Stimulated activated CD8-positive, alpha-beta memory T cell treated with anti-CD3 and anti-CD28 coated beads, Interleukin-15, amount 100 ng/mL, for 48 hours (primary cell): Measurements from ENCODE around the gene GPD1L.
"Not testable (repeated sequence)": the region's sequence is repeated elsewhere in the genome, so short reads cannot be mapped to it uniquely, and the experiment has no call there.

Experiments used
- DNase-seq, 2 donors: peaks; one replicate each; pipeline ENCODE4 v3.0.0-alpha.2; 2020; ENCODE audit warnings: low read depth in 2 of 2

Gene GPD1L

DNA sequence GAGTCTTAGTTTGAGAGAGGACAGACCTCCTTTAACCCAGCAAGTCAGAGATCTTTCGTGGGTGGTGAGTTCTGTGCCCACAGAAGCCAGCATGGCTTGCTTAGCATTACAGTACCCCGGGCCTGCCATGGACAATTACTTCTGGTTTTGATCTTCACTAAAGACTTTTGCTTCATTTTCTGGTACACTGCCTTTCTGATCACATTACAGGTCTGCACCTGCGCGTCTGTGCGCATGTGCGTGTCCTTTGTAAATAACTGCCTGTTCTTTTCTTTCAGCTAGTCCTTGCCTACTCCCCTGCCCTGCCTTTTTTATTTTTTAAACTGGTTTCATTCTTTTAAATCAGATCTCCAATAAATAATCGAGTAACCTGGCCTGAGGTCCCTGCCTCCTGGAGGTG is 74.9 kb downstream of the GPD1L start:
- no peak for DNase-seq

DNA sequence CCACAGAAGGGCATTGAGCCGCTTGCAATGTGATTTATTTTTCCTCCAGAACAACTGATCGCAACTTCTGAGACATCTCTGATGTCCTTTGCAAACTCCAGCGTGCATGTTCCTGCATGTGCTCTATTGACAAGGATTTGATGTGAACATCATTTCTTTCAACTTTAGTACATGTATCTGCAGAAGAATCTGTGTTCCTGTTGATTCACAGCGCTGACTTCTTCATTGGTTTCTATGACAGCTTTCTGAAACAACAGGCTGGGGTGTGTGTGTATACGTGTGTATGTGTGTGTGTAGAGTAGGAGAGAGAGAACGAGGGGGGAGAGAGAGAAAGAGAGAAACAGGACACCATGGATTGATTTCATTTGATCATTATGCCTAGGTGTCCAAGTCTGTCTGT is 75.4 kb downstream of the GPD1L start:
- DNase-seq, result no peak

DNA sequence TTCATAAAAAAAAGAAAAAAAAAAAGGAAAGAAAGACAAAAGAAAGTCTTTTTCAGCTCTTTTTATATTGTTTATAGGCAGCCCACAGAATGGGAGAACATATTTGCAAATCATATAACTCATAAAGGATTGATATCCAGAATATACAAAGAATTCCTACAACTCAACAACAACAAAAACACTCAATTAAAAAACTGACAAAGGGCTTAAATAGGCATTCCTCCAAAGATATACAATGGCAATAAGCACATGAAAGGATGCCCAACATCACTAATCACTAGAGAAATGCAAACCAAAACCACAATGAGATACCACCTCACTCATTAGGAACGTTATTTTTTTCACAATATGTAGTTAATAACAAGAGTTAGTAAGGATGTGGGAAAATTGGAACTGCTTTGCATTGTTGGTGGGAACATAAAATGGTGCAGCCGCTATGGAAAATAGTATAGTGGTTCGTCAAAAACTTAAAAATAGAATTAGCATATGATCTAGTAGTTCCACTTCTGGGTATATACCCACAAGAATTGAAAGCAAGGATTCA is 77.8 kb downstream of the GPD1L start:
- no peak for DNase-seq

DNA sequence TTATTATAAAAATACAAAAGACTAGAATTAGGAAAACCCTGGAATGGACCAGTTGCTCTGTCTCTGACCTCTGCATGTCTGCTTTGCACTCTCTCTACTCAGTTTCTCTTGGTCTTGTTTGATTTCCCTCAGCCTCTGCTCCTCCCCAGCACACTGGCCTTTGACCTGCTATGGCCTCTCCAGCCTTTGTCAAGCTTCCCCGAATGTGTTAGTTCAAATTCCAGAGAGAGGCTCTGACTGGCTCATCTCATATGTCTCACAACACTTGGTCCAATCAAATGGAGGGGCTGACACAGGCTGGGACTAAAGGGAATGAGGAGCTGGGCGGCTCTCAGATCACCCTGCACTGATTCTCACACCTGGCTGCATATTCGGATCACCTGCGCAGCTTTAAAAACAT is 79.7 kb downstream of the GPD1L start:
- no peak for DNase-seq

DNA sequence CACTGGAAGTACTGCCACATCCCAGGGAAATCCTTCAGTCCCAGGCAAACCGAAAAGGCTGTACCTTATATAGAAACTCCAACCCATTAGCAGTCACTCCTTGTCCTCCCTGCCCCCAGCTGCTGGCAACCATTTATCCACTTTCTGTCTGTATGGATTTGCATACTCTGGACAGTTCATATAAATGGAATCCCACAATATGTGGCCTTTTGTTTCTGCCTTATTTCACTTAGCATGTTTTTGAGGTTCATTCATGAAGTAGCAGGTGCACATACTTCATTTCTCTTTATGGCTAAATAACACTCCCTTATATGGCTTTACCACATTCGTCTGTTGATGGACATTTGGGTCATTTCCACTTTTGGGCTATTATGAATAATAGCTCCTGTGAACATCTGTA is 80.5 kb downstream of the GPD1L start:
- DNase-seq, result no peak

DNA sequence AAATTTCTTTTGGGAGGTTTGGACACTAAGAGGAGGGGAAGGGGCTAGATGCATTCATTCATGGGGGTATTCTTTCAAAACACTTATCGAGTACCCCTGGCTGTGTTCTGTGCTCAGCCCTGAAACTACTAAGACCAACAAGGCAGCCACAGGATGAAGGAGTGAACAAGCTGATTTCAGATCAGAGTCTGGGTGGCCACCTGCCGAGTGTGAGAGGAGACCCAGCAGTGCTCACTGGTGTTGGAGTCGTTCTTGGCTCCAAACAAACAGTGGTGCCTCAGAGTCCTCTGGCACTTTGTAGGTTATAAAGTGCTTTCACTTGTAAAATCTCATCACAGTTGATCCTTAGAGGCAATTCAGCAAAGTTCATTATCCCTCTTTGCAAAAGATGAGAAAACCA is 83.3 kb downstream of the GPD1L start:
- DNase-seq, result no peak

DNA sequence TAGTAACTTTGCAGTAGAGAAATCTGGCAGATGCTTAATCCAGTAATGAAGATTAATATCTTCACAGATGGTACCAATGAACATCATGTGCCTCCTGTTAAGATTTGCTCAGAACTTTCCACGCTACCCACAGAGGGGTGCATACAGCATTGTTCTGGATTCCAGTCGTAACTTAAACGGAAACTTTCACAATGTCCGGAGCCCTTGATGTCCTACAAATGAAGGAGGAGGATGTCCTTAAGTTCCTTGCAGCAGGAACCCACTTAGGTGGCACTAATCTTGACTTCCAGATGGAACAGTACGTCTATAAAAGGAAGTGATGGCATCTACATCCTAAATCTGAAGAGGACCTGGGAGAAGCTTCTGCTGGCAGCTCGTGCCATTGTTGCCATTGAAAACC is 84.1 kb downstream of the GPD1L start:
- not testable (repeated sequence) for DNase-seq

DNA sequence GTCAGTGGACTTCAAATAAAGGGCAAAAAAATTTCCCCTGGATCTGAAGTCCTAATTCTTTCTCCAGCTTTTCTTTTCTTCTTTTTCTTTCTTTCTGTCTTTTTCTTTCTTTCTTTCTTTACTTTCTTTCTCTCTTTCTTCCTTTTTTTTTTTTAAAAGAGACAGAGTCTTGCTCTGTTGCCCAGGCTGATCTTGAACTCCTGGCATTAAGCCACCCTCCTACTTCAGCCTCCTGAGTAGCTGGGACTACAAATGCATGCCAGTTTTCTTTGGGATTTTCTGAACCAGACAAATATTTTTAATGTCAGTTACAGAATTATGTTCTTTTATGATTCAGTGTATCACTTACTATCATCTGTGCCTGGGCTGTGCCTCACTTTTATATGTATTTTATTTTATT is 86.7 kb downstream of the GPD1L start:
- no peak for DNase-seq

DNA sequence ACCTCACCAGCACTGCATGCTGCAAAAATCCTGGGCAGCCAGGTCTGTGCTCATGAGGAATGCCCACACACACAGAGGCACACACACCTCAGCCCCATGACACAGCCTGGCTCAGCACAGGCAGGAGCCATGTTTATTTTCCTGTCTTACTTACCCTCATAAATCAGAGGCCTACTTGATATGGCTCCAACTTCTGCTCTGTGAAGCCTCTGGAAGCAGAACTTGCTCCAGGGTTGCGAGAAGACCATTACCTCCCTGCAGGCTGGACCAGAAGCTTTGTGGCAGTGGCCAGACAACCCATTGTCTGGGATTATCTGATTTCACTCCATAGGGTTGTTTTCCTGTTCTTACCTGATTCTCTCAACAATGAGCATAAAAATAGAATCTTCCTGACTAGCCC is 88.2 kb downstream of the GPD1L start:
- no peak for DNase-seq

DNA sequence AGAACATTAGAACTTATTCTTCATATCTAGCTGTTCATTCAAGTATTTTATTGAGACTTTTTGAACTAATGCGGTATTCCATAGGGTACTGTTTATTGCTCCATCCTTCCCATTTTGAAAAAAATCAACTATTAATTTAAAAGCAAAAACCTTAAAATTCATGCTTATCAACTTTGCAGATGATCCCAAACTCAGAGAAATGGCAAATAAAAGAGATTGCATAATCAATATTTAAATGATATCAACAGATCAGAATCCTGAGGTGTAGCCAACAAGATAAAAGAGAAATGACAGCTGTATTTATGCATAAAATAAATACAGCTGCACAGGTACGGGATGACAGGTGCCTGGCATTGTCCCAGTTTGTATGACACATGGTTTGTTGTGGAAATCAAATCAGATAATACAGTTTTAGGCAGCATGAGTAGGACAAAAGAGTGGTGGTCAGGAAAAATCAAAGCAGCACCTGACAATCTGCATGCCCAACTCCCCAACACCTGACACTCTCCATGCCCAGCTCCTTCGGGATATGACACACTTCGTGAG is 89.6 kb downstream of the GPD1L start:
- no peak for DNase-seq

DNA sequence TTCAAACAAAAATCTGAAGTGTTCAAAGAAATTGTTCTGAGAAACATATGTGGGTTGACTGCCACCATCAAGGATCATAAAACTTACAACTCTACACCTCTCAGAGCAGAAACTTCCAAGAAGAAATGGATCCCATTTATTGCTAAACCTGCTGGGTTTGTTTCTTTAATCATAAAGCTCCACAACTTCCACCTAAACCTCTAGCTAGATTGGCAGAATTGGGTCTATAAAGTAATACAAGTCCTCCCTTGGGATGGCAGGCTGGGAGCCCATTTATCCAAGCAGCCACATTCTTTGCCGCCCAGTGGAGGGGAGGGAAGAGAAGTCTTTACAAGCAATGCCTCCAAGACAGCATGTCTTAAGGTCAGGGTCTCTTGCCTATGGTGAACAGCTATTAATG is 91.6 kb downstream of the GPD1L start:
- DNase-seq, result no peak

DNA sequence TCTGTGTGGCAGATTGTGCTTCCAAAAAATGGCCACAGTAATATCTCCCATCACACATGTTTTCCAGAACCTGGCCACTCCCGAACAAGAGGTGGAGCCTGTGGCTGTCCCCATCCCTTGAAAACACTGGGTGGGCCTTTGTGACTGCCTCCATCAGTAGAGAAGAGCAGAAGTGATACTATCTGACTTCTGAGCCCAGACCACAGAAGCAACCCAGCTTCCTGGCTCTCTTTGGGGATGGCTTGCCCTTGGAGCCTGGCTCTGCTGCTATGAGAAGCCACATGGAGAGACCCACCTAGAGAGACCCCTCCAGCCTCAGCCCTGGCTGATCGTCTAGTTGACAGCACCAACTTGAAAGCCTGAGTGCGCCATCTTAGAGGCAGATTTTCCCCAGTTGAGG is 92.3 kb downstream of the GPD1L start:
- no peak for DNase-seq

DNA sequence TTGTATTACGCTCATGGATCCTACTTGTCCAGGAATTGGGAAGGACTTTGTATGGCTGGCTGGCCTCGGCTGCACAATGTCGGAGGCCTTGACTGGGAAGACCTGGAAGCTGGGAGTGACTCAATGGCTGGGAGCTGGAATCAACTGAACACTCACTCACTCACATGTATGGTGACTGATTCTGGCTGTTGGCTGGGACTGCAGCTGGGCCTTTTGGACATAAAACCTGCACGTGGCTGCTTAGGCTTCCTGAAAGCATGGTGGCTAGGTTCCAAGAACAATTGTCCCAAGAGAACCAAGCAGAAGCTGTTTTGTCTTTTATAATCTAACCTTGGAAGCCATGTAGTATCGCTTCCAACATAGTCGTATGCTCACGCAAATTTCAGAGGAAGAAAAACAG is 94.1 kb downstream of the GPD1L start:
- DNase-seq, result no peak

DNA sequence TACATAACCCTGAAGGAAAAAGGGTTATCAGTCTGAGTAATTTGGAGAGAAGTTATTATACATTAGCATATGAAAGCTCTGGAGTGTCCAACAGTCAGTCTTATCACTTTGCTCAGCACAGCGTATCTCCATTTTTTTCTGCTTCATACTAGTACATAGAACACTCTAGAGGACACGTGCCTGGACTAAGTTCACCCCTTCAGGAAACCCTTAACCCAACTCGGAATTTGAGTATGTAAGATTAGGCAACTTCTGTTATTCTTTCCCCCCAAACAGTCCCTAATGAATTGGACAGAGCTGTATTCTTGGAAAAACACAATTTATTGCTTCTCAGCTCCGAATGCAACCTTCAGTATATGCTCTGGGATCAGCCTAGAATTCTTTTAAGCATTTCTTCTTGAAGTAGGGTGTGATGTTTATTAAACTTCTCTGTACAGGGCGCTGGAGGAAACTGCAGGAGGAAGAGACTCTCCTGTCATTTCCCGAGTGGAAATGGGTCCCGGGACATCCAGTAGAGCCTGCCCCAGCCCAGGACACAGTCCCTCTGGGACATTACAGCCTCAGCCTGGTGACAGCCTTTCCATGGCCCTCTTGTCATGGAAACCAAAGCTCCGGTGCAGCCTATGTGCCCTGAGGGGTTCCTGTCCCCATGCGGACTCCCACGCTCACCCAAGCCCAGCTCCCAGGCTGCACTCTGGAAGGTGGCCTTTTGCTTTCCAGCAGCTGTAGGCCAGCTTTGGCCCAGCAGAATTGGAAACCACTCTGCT is 94.8 kb downstream of the GPD1L start:
- DNase-seq, result no peak

DNA sequence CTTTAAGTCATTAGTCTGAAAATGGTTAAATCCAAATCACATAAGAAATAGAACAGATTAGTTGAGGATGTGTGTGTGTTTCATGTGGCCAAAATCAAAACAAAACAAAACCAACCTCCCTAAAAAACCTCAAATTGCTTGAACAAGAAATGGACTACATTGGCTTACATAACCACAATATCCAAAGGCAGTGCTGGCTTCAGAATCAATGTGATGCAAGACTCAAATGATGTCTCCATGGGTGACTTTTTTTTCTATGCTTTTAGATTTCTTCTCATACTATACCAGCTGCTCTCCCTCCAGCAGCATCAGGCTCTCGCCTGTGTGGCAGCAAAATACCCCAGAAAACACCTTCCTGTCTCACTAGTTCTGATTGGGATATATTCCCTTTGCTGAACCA is 96.1 kb downstream of the GPD1L start:
- no peak for DNase-seq

DNA sequence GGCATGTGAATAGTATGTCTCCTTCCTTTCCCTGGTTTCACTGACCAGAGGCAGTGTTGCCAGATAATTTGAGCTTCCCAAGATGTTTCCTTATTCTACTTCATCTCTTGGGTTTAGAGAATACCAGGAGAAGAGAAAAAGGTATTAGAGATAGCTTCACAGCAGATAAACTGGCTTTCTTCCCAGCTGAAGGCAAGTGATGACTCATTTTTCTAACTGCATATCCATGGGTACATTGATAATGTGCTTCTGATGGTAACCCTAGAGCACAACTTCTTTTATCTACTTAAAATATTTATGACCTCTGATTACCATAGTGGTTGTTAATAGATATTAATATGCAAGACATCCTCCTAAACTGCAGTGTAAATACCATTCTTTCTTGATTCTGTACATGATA is 97.4 kb downstream of the GPD1L start:
- DNase-seq, result no peak

DNA sequence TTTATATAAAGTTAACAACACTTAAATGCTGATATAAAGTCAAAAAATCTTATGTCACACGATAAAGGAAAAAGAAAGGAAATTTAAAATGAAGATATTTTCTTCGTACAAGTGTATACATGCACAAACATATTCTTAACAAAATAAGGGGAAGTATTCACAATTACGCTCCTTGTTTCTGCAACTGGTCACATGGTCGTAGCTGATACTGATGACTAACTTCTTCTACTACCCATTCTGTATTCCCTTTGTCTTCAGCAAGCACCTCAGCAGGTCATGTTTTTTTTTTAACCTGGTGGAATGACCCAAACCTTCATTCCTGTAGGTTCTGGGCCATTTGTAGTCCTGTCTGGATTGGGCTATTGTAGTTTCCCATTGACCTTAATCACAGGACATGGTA is 102.0 kb downstream of the GPD1L start:
- no peak for DNase-seq

DNA sequence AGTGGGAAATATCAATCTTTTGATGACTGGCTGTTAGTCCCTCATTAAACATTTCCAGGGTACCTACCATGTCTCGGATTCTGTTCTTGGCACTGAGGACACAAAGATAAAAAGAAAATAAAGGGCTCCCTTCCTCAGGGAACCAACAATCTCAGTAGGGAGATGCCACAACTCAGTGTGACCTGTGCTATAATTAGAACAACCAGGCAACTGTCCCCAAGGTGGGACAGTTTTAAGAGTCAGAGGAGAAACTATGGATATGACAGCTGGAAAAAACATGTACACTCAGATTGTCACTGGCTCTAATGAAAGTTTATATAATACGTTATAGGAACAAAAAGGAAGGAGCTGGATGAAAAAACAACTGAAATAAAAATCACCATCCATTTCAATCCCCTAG is 108.8 kb downstream of the GPD1L start:
- DNase-seq, result no peak

DNA sequence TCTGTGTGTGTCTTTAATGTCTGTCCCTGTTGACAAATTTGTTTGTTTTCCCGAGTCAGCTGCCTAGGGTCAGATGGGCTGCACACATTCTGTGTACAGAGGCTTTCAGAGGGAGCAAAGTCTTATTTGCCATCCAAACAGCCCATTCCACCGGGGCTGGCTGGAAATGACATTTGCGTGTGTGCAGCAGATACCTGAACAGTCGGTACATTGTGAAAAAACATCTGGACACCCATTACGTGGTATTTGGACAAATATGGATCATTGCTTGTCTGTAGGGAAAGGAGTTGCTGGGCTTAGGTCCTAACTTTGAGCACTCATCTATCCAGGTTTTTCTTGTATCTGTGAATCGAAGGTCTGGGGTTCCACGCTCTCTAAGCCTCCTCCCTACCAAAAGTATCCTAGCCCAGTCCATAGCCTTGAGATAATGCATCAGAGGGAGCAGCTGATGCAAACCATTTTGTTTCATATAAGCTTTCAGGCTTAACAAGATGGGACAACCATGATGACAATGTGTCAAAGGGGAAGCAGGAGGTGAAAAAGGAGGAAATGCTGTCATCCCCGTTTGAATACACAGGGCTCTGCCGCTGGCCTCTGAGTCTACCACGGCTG is 109.9 kb downstream of the GPD1L start:
- no peak for DNase-seq

DNA sequence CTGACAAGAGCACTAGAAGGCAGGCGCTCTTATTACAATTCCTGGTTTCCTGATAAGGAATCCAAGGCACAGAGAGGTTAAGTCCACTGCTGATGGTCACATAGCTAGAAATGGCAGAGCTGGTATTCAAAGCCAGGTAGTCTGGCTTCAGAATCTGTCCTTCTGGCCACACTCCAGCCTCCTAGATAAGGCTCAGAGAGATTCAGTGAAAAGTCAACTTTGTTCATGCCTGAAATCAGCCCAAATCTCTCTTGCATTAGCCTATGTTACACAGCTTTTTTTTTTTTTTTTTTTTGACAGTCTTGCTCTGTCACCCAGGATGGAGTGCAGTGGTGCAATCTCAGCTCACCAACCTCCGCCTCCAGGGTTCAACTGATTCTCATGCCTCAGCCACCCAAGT is 110.9 kb downstream of the GPD1L start:
- DNase-seq, result no peak
